K562 treated with DMSO at 1 percent for 4 hours (cell line): Measurements from ENCODE around the gene C16orf90. TPM values are rescaled to one million over a fixed set of nuclear protein-coding genes. Genes with fewer than 3 reads are reported as not detected.

ENCODE experiments used
- total RNA-seq: library from RNA; unstranded; fragments of 300-600 nt; gene quantifications from 2 replicates; pipeline ENCODE4 v1.2.3, GENCODE V29; 2022; ENCODE audit not compliant: insufficient read depth

C16orf90 gene, protein sequence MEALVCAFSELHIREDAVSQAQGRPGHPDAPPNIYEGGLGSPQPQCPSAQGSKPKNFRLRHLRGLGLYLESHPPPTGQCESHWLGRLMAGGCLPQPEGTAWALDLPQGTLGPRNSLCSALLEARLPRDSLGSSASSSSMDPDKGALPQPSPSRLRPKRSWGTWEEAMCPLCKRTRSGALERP
- total RNA-seq = not detected in 2 replicates

DNA sequence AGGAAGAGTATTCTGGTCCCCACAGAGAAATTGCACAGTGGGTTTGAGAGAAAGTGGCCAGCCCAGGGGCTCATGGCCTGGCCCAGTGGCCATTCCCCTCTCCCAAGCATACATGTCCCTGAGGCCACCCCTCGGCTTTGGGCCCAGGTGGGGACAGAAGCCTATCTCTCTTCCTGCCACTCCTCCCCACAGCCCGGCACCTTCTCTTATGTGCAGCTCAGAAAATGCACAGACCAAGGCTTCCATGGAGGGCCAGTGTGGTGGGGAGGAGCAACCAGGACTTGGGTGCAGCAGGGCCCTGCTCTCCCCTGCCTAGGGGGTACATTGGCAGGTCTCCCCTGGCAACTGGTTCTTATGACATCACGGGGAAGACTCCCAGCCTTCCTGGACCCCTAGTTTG, at the start of gene C16orf90:
C16orf90 (minus strand) TSS at position 314 of the 400 bp plus-strand sequence; CDS start at position 246, 68 bp downstream.

Other genes starting within 250 kb of the C16orf90 start
- gene MEFV, start 238.9 kb downstream of the C16orf90 start, total RNA-seq = not detected in 2 replicates
- gene ZNF263, start 212.0 kb downstream of the C16orf90 start, total RNA-seq = 27.5 and 30.6 TPM in 2 replicates
- 0.86 and 0.98 TPM in 2 replicates for gene TIGD7, start 190.1 kb downstream of the C16orf90 start, total RNA-seq
- gene ZNF75A, start 190.0 kb downstream of the C16orf90 start, total RNA-seq = 6.4 and 9.8 TPM in 2 replicates
- not detected in 2 replicates for gene OR2C1, start 139.6 kb downstream of the C16orf90 start, total RNA-seq
- gene ZSCAN32, start 94.5 kb downstream of the C16orf90 start, total RNA-seq = 10.3 and 11.8 TPM in 2 replicates
- 10.9 and 14.2 TPM in 2 replicates for gene ZNF174, start 94.3 kb downstream of the C16orf90 start, total RNA-seq
- 0.34 and 0.56 TPM in 2 replicates for gene ZNF597, start 52.0 kb downstream of the C16orf90 start, total RNA-seq
- gene NAA60, start 51.8 kb downstream of the C16orf90 start, total RNA-seq = 37.2 and 45.1 TPM in 2 replicates
- gene CLUAP1, start 5.5 kb upstream of the C16orf90 start, total RNA-seq = 1.1 and 3.4 TPM in 2 replicates
- gene NLRC3, start 81.9 kb upstream of the C16orf90 start, total RNA-seq = 0.13 TPM in 1 of 2 replicates, not detected in the other
- gene SLX4, start 116.1 kb upstream of the C16orf90 start, total RNA-seq = 3.3 and 4.5 TPM in 2 replicates
- 21.6 and 35.9 TPM in 2 replicates for gene DNASE1, start 159.2 kb upstream of the C16orf90 start, total RNA-seq
- 164 and 206 TPM in 2 replicates for gene TRAP1, start 222.0 kb upstream of the C16orf90 start, total RNA-seq